Glutamatergic neuron (in vitro differentiated cells): ENCODE data around the gene CCDC127. TPM values are rescaled to one million over a fixed set of nuclear protein-coding genes. Genes with fewer than 3 reads are reported as not detected.
"Not testable (repeated sequence)": the region's sequence is repeated elsewhere in the genome, so short reads cannot be mapped to it uniquely, and the experiment has no call there.

Experiments used
- DNase-seq: peaks from one replicate; pipeline ENCODE4 v3.0.0; 2022
- H3K27ac Mint-ChIP-seq: one replicate; pipeline ENCODE4 v1.8.0; 2020; ENCODE audit warnings: mild to moderate bottlenecking, mixed read lengths, inconsistent platforms; ENCODE audit not compliant: unreplicated experiment
- H3K27me3 Mint-ChIP-seq: one replicate; pipeline ENCODE4 v1.8.0; 2020; ENCODE audit warnings: mild to moderate bottlenecking, moderate library complexity, mixed read lengths, inconsistent platforms; ENCODE audit not compliant: unreplicated experiment
- H3K36me3 Mint-ChIP-seq: one replicate; pipeline ENCODE4 v1.8.0; 2020; ENCODE audit warnings: mild to moderate bottlenecking, mixed read lengths, inconsistent platforms; ENCODE audit not compliant: unreplicated experiment
- H3K4me1 Mint-ChIP-seq: one replicate; pipeline ENCODE4 v1.8.0; 2020; ENCODE audit warnings: mild to moderate bottlenecking, low read depth, mixed read lengths, inconsistent platforms; ENCODE audit not compliant: unreplicated experiment
- H3K4me3 Mint-ChIP-seq: one replicate; pipeline ENCODE4 v1.8.0; 2020; ENCODE audit warnings: mild to moderate bottlenecking, mixed read lengths, inconsistent platforms; ENCODE audit not compliant: unreplicated experiment
- H3K9me3 Mint-ChIP-seq: one replicate; pipeline ENCODE4 v1.8.0; 2020; ENCODE audit warnings: mild to moderate bottlenecking, moderate library complexity, mixed read lengths, inconsistent platforms; ENCODE audit not compliant: unreplicated experiment
- total RNA-seq: library from RNA; stranded (reverse); fragmentation: NEBNext Ultra II Directional; extraction: Animal tissue kit (Norgen Biotek cat#: 25700); gene quantifications from one replicate; pipeline ENCODE4 v1.2.1, GENCODE V29; 2021; ENCODE audit not compliant: unreplicated experiment
- TF ChIP-seq, protein P1 (sequence below): fragments of 200-600 bp; sonication (generic); IDR thresholded peaks from one replicate; pipeline ENCODE4 v1.5.0; 2021; ENCODE audit not compliant: partially characterized antibody, unreplicated experiment

CCDC127 gene
- total RNA-seq, 1 donor from 2014 or later = 11.9 TPM

DNA sequence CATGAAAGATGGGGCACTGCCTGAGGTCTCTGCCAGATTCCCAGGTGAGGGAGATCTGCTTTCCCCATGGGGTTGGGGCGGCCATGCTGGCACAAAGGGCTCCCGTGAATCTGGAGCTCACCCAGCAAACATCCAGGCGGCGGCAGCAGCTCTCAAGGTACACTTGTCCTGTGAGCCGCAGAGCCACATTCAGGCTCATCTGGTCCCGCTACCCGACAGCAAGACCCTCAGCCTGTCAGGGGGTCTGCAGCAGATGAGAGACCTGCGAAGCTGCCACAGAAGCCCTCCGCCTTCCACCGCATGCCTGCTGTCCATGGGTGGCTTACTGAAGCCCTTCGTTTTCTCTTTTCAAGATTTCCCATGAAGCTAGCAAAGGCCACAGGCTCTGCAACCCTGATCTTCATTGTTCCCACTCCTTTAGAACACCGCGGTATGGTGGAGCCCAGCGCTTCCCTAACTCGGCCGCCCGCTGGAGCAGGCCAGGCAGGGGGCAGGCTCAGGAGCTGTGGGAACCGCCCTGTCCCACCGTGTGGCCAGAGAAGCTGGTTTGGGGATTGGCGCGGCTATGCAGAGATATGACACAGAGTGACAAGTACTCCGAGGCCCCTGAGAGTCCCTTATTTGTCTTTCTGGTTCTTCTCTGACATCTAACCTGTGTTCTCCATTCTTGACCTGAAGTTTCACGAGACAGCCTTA is 17.9 kb downstream of the CCDC127 start:
- Mint-ChIP-seq H3K27ac (no peak overlapping the region), H3K27me3 (peaks cover 6% of the 10 kb centered on the region), H3K36me3 (no peaks in the 10 kb centered on the region), H3K9me3 (peaks cover 8% of the 10 kb centered on the region), H3K4me1 (peaks cover 16% of the 10 kb centered on the region), H3K4me3 (no peak overlapping the region)
- TF ChIP-seq, protein P1, sequence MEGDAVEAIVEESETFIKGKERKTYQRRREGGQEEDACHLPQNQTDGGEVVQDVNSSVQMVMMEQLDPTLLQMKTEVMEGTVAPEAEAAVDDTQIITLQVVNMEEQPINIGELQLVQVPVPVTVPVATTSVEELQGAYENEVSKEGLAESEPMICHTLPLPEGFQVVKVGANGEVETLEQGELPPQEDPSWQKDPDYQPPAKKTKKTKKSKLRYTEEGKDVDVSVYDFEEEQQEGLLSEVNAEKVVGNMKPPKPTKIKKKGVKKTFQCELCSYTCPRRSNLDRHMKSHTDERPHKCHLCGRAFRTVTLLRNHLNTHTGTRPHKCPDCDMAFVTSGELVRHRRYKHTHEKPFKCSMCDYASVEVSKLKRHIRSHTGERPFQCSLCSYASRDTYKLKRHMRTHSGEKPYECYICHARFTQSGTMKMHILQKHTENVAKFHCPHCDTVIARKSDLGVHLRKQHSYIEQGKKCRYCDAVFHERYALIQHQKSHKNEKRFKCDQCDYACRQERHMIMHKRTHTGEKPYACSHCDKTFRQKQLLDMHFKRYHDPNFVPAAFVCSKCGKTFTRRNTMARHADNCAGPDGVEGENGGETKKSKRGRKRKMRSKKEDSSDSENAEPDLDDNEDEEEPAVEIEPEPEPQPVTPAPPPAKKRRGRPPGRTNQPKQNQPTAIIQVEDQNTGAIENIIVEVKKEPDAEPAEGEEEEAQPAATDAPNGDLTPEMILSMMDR = no peak
- peak; percentile 14 for DNase-seq

DNA sequence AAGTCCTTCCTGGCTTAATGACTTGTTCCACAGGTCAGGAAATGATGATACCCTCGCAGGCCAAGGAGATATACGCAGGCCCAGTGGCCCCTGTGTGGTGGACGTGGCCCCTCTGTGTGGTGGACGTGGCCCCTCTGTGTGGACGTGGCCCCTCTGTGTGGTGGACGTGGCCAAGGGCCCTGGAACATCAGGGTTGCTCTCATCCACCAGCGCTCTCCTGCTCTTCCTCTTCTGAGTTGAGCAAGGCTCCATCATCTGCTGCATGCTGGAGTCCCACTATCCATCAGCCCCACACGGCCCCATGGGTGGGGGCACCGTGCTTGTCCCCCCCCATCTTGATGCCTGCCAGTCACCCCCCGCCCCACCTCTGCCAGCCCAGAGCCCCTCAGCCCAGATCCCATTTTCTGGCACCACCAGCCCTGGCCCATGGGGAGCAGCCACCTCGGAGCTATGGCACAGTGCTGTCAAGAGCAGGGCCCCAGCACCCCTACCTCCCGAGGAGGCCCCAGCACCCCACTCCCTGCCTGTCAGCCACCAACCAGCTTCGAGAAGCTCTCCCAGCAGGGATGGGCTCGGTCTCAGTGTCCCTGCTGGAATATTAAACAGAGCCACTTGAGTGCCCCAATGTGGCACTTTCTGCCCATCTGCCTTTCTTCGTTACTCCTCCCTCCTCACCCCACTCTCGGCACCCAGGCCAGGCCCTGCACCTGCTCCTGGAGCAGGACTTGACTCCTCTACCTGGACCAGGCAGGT is 18.6 kb downstream of the CCDC127 start:
- DNase-seq = peak; percentile 7
- Mint-ChIP-seq H3K9me3 (peaks cover 11% of the 10 kb centered on the region), H3K36me3 (no peaks in the 10 kb centered on the region), H3K4me1 (peaks cover 16% of the 10 kb centered on the region), H3K4me3 (no peak overlapping the region), H3K27me3 (peaks cover 6% of the 10 kb centered on the region), H3K27ac (no peak overlapping the region)
- TF ChIP-seq, protein P1 = no peak

DNA sequence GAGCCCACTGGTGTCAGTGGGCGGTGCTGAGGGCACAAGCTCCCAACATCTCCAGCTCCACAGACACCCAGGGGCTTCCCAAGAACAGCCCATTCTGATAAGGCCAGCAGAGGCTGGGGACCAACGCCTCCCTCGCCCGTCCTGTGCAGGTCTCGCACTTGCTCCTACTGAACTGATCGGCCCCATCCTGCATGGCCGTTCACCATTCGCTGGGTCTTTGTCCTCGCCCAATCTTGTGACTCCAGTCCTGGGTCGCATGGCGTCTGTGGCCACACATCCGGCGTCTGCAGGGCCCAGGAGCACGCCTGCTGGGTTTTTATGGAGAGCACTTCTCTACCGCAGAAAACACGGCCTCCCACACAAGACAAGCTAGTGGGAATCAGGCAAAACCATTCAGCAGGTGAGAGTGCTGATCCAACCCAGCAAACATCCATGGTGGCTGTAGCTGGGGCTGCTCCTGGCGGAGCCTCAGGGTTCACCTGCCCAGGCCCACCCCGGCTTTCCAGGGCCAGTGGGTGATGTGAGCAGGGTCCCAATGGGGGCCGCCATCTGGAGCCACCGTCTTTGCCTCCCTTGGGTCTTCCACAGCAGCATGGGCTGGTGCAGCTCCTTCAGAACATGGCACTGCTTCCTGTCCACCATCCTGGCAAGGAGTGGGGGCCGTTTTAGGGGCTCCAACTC is 19.3 kb downstream of the CCDC127 start:
- H3K4me3 Mint-ChIP-seq = no peak overlapping the region
- TF ChIP-seq, protein P1 = no peak
- peaks cover 11% of the 10 kb centered on the region for H3K9me3 Mint-ChIP-seq
- no peaks in the 10 kb centered on the region for H3K36me3 Mint-ChIP-seq
- no peak for DNase-seq
- H3K27ac Mint-ChIP-seq = no peak overlapping the region
- H3K27me3 Mint-ChIP-seq = peaks cover 6% of the 10 kb centered on the region
- H3K4me1 Mint-ChIP-seq = peaks cover 16% of the 10 kb centered on the region

DNA sequence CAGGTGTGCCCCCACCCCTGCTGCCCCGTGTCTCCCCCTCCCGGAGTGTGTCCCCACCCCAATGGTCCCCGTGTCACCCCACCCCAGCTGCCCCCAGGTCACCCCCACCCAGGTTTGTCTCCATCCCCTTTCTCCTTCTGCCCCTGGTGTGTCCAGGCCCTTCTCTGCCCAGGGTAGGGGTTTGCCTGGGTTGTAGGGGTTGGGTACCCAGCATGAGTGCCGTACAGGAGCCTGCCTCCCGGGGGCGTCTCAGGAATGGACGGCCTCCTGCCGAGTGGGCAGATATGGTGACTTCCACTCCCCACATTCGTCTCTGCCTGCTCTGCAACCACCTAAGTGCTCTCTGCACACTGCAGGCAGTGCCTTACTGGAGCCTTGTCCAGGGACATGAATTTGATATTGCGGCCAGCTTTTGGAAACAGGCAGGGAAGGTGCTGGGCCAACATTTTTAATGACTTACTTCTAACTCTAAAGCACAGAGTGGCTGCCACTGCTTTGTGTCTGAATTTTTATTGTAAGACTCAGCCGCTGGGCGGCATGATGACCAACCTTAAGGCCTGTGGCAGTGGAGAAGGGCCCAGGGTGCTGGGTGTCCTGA is 20.0 kb downstream of the CCDC127 start:
- DNase-seq = peak; percentile 19
- TF ChIP-seq, protein P1 = no peak
- Mint-ChIP-seq H3K27me3 (peaks cover 6% of the 10 kb centered on the region), H3K4me3 (no peak overlapping the region), H3K36me3 (no peaks in the 10 kb centered on the region), H3K4me1 (peaks cover 16% of the 10 kb centered on the region), H3K27ac (no peak overlapping the region), H3K9me3 (peaks cover 11% of the 10 kb centered on the region)

DNA sequence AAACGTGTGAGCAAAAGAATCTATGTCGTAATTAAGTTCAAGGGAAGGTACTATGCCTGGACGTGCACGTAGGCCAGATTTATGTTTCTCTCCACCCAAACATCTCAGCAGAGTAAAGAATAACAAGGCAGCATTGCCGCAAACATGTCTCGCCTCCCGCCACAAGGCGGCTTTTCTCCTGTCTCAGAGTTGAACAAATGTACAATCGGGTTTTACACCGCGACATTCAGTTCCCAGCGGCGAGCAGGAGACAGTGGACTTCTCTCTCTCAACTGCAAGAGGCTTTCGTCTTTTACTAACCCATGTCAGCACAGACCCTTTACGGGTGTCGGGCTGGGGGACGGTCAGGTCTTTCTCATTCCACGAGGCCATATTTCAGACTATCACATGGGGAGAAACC is 20.9 kb downstream of the CCDC127 start:
- not testable (repeated sequence) for H3K4me3 Mint-ChIP-seq, H3K36me3 Mint-ChIP-seq, H3K27ac Mint-ChIP-seq, H3K27me3 Mint-ChIP-seq
- Mint-ChIP-seq H3K4me1 (peaks cover 16% of the 10 kb centered on the region), H3K9me3 (peaks cover 11% of the 10 kb centered on the region)
- peak; percentile 10 for DNase-seq
